HTR-8/SVneo (cell line): ENCODE results near the gene RPS8.
"Not testable (repeated sequence)": the region's sequence is repeated elsewhere in the genome, so short reads cannot be mapped to it uniquely, and the experiment has no call there.

Experiments
- DNase-seq: peaks from one replicate; pipeline ENCODE4 v3.0.0; 2011; ENCODE audit warnings: low spot score, mixed read lengths; ENCODE audit not compliant: insufficient read length
- FAIRE-seq: peaks from 2 replicates; lab custom pipeline; 2011; peaks lifted over from hg19 to GRCh38; lab: Jason Lieb, UNC

Gene RPS8

DNA sequence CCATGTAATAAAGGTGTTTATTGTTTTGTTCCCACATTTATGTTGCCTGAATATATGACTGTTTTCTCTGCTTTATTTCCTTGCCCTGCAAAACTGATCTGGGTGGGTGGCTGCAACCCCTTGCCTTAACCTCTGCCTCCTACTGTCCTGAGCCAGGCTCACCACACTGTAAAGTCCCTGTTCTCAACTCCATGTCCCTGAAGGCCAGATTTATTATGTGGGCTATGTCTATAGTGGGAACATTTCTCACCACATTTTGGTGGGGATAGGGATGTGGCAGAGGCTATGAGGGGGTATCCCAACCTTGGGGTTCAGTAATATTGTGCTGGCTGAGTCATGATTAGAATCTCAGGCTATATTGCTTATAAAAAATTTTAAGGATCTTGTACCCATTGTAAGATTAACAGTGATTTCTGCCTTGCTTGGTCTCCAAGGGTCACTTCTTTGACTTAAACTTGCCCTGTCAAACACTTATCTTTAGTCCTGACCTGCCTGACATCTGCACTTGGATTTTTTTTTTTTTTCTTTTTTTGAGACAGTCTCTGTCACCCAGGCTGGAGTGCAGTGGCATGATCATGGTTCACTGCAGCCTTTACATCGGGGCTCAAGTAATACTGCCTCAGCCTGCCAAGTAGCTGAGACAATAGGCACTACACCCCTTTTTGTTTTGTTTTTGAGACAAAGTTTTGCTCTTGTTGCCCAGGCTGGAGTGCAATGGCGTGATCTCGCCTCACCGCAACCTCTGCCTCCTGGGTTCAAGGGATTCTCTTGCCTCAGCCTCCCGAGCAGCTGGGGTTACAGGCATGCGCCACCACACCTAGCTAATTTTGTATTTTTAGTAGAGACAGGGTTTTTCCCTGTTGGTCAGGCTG lies 3.6 kb downstream of the RPS8 start:
- FAIRE-seq, result no peak
- DNase-seq, result no peak

DNA sequence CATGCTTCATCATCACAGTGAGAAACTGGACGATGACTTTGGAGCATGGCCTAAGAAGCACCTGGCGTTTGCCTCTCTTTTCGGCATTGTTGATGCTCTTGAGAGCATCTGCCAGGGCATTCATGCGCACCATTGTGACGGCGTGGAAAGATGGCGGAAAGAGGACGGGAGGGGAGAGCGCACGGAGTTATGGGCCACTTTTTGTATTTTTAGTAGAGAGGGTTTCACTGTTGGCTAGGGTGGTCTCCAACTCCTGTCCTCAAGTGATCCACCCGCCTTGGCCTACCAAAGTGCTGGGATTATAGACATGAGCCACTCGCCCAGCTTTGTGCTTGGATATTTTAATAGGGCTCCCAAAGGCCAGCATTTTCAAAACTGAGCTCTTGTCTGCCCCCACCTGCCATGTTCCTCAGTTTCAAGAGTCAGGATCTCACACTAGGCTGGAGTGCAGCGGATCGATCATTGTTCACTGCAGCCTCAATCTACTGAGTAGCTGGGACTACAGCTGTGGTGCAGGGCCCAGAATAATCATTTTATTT lies 5.3 kb downstream of the RPS8 start:
- FAIRE-seq (no peak), DNase-seq (no peak)

DNA sequence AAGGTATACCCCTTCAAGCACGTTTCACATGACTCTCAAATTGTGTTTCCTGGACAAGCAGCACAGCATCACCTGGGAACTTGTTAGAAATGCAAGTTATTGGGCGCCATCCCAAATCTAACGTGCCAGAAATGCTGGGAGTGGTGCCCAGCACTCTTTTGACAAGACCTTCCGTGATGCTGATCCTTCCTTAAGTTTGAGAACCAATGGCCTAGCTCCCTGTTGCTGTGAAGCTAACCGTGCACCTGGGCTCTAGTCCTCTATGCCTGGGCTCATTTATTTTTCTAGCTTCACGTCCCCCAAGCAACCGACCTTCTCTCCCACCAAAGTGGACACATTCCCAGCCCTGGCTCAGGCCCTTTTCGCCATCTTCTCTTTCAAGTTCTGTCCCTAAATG lies 8.4 kb downstream of the RPS8 start:
- DNase-seq (no peak), FAIRE-seq (no peak)

DNA sequence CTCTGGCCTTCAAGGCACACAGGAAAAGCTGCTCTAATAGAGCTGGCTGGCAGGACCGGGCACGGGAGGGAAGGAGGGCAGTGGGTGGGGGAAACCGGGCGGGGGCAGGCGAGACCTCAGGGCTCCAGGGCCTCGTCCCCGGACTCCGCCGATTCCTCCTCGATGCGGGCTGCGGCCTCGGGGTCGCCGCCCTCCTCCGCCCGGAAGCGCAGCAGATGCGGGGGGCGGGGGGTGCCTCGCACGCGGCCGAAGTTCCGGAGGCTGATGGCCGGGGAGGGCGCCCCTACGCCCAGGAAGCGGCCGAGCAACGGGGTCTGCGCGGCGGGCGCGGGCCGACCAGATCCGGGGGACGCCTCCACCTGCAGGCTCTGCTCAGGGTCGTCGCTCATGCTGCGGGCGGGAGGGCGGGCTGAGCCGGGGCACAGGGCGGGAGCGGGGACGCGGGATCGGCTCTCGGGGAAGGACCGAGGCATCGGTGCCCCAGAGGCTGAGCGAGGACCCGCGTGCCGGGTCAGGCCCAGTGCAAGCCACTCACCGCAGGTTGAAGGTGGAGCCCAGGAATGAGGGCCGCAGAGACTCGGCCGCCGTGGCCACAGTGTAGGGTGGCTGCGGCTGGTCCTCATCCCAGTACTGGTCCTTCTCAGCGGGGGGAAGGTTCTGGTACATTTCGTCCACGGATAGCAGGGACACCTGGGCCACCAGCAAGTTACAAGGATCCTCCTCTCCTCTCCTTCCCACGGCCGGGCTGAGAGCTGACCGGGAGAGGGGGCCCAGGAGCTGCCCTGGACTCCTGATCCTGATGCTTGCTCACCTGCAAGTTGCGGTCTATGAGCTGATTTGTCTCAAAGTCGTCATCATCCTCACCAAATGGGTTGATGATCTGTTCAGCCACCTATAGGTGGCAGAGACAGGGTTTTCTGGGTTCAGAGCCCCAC lies 9.0 kb downstream of the RPS8 start:
- DNase-seq, result no peak
- FAIRE-seq, result no peak

DNA sequence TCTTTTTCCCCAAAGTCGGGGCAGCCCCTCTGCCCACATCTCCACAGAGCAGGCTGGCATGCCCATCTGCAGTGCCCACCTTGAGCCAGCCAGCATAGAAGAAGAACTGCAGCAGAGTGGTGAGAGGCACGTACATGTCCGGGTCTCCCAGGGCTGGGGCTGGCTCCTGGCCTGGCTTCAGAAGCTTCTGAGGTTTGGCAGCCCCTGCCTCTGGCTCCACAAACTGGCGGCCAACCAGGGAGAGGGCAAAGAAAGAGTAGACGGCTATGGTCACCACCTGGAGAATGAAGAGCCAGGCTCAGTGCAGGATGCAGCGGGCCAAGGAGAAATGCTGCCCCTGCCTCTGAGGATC lies 9.7 kb downstream of the RPS8 start:
- no peak for DNase-seq

DNA sequence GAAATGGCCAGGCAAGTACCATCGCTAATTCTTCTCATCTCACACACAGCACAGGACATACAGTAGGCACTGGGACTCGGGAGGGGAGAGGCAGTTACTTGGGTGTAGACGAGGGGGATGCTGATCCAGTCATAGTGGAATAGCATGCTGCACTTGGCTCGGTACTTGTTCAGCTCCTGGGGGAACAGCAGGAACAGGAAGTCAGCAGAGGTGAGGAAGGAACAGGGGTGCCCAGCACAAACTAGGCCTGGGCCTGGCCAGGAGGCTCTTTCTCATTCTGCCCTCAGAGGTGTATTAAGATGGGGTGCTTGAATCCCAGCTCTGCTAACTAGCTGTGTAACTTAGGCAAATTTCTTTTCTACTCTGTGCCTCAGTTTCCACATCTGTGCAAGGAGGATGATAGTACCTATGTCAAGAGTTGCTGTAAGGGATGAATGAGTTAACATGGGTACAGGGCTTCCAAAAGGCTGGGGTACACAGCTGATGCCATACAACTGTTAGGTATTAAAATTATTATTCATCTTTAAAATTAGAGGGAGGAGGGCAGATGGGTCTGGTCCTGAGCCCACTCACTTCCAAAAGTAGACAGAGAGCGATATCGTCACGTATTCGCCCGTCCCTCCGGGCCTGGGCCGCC lies 10.3 kb downstream of the RPS8 start:
- DNase-seq, result no peak
- FAIRE-seq, result no peak

More for the DNA sequence above, 9.7 kb downstream of the RPS8 start:
- FAIRE-seq, result no peak

DNA sequence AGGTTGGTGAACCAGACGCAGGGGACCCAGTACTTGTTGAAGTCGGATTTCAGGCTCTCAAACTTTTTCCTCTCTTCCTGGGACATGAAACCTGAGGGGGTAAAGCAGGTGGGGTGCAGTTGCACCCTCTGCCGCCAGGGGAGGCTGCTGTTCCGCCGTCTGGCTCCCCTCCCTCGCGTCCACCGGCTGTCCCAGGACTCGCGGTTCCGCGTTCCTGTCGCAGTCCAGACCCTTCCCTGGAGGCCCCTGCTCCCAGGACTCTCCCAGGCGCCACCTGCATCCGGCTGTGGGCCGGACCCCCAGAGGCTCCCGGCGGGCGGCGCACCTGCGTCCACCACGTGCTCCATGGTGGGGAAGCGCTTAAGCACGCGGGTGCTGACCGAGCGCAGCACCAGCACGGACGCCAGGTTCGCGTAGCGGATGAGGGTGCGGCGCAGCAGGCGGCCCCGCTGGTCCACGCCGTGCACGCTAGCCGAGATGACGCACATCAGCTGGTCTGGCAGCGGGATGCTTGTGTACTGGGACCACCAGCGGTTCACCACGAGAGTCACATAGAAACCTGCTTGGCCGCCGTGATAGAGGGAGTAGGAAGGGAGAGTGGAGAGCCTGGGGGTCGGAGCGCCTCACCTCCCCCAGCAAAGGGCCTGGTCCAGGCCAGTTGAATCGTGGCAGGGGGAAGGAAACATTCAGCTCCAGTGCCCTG lies 10.9 kb downstream of the RPS8 start:
- no peak for FAIRE-seq
- no peak for DNase-seq

DNA sequence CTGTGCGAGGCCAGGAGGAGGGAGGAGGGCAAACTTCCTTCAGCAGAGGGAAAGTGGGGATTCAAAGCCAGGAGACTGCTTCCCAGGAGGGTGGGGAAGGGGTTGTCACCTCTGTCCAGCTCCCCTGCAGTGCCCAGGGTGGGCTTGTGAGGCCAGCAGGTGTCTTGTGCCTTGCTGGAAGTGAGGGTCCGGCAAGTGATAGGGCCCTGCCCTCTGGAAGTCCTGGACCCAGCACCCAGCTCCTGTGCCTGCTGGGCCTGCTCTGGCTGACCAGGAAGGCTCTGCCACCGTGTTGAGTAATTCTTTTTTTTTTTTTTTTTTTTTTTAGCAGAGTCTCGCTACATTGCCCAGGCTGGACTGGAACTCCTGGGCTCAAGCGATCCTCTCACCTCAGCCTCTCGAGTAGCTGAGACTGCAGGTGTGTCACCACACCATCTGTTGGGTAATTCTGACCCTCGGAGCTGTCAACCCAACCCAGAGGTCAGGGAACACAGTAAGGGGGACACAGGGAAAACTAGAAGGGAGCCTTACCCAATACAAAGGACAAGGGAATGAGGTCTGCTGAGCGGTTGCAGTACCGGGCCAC lies 11.6 kb downstream of the RPS8 start:
- FAIRE-seq (no peak), DNase-seq (no peak)

DNA sequence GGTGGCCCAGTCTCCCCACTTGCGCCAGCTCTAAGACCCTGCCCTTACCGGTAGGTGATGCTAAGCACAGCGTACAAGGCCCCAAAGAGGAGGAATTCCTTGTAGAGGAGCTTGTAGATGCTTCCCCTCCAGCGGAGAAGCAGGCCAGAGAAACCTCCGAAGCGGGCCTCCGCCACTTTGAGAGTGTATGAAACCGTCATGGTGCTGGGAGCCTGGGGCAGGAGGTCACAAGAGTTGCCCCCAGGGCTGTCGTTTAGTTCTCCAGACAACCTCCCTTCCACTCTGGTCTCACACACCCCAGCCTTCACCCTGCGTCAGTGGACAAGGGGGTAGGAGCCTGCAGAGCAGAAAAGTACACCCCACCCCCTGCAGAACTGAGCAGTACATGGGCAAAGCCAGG lies 12.2 kb downstream of the RPS8 start:
- FAIRE-seq (no peak), DNase-seq (no peak)

DNA sequence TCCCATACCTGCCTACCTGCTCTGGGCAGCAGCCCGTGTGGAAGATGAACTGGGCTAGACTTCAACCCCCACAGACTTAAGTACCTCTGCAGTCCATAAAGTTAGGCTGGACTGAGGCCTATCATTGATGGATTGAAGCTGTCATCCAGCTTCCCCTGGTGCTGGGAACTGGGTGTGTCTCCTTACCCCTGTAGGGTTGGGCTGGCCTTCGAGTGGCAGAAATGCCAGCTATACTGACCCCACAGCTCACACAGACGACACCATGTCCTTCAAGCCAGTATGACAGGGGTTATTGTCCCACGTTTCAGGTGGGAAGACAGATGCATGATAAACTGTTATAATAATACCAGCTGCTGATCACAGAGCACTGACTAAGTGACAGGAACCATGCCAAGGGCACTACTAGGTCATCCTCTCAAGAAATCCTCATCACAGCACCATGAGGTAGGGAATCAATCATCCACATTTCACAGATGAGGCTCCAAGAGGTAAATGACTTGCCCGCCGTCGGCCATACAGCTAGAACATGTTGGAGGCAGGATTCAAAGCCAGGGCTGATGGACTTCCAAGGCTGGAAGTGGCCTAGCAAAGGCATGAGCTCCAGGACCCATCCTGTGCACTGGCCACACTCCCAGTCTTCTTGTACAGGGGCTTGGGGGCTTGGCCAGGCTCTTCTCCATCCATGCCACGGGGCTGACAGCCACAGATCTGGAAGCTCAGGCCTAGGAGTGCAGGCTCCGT lies 12.9 kb downstream of the RPS8 start, which contains the start of gene BEST4:
Gene BEST4 (minus strand): TSS at position 51 of the 741 bp plus-strand sequence. CDS start 465 bp downstream, outside the sequence.
- DNase-seq, result no peak
- no peak for FAIRE-seq

DNA sequence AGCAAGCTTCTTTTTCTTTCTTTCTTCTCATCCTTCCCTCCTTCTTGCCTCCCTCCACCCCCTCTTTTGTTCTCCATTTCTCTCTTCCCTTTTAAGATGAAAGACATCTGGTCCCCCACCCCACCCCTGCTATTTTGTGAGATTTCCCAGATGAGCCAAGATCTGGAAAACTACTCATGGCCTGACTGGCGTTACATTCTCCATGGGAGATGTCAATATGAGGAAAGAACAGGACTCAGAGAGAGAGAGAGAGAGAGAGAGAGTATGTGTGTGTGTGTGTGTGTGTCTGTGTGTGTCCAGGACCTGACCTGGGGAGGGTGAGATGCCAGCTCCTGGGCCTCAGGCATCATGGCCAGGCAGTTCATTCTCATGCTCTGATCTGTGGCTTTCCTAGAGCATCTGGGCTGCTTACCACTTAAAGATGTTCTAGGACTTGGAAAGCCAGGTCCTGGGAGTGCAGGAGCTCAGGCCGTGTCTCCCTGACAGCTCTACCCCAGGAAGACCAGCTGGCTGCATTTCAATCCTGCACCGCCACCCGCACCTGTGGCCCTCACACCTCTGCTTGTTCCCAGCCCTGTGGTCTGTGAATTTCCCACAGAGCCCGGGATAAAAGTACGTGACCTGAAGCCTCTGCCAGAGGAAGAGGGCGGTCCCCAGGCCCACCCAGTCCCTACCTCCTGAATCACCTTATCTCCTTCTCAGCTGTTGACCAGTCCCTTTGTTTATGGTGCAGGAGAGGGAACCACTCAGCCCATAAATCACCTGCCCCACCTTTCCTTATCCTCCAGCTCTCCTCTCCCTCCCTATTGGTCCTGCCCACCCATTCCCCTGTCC lies 15.8 kb downstream of the RPS8 start:
- no peak for FAIRE-seq
- DNase-seq, result no peak

DNA sequence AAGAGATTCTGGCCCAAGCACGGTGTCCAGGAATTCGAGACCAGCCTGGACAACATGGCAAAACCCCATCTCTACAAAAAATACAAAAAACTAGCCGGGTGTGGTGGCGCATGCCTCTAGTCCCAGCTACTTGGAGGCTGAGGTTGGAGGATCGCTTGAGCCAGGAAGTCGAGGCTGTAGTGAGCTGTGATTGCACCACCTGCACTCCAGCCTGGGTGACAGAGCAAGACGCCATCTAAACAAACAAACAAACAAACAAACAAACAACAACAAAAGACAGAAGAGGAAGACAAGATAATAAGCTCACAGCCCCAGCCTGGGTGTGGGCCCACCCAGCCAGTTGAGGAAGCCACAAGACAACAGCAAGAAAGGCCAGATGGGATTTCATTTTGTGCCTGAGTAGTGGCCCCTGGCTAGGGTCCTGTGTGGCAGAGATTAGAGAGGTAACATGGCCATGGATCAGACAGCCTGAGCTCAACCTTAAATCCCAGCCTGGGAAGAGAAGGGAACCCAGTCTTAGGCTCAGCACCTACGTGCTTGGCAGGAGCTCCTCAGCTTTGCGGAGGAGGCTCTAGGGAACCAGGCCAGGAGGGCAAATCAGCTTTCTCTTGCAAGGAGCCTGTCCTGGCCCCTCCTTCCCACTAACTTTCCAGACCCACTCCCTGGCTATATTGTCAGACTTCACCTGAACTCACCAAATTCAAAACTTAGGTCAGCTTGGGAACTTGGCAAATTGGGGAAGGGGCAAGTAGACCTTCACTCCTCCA lies 17.6 kb downstream of the RPS8 start:
- no peak for FAIRE-seq

DNA sequence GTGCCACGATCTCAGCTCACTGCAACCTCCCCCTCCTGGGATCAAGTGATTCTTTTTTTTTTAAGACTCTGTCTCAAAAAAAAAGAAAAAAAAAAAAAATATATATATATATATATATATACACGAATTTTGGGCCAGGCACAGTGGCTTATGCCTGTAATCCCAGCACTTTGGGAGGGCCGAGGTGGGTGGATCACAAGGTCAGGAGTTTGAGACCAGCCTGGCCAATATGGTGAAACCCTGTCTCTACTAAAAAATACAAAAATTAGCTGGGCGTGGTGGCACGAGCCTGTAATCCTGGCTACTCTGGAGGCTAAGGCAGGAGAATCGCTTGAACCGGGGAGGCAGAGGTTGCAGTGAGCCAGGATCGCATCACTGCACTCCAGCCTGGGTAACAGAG lies 22.5 kb downstream of the RPS8 start:
- not testable (repeated sequence) for DNase-seq, FAIRE-seq

More for the DNA sequence above, 17.6 kb downstream of the RPS8 start:
- no peak for DNase-seq

DNA sequence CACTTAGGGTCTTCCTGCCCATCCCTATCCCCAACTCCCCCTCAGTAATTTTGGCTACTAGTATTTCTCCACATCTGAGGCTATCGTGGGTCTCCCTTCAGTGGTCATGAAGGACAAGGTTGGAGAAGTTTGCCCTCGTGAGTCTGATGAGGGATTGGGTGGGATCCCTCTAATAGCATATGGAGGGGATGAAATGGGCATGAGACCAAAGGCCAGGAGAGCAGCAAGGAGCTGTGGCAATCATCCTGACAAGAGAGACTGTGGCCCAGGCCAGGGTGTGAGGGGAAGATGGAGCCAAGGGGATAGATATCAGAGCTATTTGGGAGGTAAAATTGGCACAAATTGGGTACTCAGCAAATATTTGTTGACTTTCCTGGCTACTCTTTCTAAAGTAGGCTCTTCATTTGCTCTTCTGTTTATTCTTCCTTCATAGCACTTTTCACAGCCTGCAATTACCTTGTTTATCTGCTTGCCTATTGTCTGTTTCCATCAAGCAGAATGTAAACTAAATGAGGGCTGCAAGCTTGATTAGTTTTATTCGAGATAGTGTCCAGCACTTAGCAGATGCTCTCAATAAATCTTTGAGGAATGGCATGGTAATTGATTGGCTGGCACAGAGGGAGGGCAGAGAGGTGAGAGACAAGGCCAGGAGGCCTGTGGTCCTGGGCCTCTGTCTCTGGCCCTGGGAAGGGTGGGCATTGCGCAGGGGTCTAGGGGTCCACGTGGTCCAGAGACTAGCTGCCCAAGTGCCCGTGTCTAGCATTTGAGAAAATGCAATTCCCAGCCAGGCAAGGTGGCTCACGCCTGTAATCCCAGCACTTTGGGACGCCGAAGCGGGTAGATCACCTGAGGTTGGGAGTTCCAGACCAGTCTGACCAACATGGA lies 23.4 kb downstream of the RPS8 start:
- FAIRE-seq, result no peak
- DNase-seq, result no peak

DNA sequence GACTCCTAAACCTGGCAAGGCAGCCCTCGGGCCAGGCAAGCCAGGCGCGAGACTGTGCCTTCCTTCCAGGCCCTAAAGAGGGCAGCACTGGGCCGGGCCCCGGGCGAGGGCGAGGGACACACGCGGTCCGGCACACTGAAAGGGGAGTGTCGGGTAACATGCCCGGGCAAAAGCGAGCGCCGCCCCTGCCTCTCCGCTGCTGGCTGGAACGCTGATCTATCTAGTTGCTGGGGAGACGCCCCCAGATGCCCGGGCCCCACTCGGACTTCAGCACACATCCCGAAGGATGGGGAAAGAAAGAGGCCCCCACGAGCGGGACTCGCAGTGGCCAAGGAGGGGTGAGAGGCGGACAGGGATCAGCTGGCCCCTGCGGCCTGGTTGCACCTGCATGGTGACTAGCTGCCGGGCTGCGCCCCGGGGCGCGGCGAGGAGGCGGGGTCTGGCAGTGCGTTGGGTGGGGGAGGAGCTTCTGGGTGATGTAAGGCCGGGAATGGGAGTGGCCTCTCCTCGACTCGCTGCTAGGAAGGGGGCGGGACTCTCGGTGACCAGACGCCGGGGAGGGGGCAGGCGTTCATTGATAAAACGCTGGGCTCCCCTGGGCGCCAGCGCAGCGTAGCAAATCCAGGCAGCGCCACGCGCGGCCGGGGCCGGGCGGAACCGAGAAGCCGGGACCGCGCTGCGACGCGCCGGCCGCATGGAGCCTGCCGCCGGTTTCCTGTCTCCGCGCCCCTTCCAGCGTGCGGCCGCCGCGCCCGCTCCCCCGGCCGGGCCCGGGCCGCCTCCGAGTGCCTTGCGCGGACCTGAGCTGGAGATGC lies 24.6 kb downstream of the RPS8 start, which contains the start of gene PLK3:
Gene PLK3 (plus strand): TSS at position 608 of the 815 bp plus-strand sequence. CDS start 87 bp downstream, at position 695.
- FAIRE-seq (peak; percentile 95), DNase-seq (peak; percentile 82)
